IMR-90 (cell line): ENCODE measurements around the gene PIWIL4. TPM values are rescaled to one million over a fixed set of nuclear protein-coding genes. Genes with fewer than 3 reads are reported as not detected.

Source experiments
- BHLHE40 ChIP-seq: fragments of 150-350 bp; IDR thresholded peaks from 2 replicates; pipeline ENCODE4 v1.6.1; 2016; ENCODE audit warnings: mild to moderate bottlenecking, low read depth, low read length
- RFX5 ChIP-seq: IDR thresholded peaks from 2 replicates; pipeline ENCODE4 v1.8.0; 2012; ENCODE audit warnings: low read depth, mild to moderate bottlenecking, low read length, moderate library complexity
- polyA plus RNA-seq, 3 experiments: library from polyadenylated mRNA; depleted of rRNA; stranded (reverse); fragments of >200 nt; gene quantifications; 2 replicates each; pipeline ENCODE4 v1.2.3, GENCODE V29; 2012; ENCODE audit warnings: low replicate concordance in 1 of 3
- total RNA-seq: library from RNA; depleted of rRNA; stranded (reverse); fragments of >200 nt; gene quantifications from 2 replicates; pipeline ENCODE4 v1.2.3, GENCODE V29; 2012
- TF ChIP-seq, protein P1 (sequence below): fragments of 150-350 bp; IDR thresholded peaks from 2 replicates; pipeline ENCODE4 v1.6.1; 2016; ENCODE audit warnings: low read depth, mild to moderate bottlenecking, low read length, moderate library complexity, borderline replicate concordance

The PIWIL4 gene
- total and polyA plus RNA-seq, 2 of the 4 experiments (the other 2 are of a cell fraction): 0.72 to 1.3 TPM

DNA sequence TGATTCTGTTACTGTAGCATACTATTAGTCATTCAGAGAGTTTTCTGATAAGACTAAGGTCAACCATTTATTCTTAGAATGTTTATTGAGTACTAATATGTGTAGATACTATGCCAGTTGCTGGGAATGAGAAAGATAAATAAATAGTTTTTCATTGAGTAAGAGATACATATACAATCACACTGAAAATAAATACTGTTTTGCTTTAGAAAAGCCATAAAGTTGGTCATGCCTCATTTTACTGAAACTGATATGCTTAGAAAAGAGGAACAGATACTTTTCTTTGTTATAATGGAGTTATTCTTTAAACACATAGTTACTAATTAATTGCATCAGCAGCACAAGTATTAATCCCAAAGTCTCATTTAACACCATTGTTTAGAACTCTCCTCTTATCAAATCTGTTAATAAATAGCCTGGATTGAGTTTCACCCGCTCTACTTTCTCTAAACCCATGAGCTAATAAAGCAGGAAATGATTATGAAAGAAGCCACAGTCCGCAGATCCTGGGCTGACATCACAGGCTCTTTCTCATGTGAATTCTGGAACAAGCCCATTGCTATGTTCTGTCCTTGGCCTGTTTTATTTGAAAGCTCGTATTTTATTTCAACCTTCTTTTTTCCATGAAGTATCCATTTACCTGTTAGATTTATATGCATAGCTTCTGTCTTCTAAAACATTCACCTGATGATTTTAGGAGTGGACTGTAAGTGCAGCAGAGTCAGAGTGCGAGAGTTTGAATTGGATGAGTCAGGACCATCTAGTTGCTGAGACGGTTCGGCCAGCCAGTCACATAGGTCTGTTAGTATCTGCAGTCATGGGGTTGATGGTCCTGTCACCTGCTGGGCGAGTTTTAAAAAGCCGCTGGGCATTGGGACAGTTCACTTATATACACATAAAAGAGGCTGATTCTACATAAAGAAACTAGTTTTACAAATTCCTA lies 35.5 kb downstream of the PIWIL4 start (continued):
- TF ChIP-seq, protein P1, sequence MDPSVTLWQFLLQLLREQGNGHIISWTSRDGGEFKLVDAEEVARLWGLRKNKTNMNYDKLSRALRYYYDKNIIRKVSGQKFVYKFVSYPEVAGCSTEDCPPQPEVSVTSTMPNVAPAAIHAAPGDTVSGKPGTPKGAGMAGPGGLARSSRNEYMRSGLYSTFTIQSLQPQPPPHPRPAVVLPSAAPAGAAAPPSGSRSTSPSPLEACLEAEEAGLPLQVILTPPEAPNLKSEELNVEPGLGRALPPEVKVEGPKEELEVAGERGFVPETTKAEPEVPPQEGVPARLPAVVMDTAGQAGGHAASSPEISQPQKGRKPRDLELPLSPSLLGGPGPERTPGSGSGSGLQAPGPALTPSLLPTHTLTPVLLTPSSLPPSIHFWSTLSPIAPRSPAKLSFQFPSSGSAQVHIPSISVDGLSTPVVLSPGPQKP: no peak
- TF ChIP-seq RFX5 (no peak), BHLHE40 (peak; percentile 56; the same call in 1 of the 2 replicates)
